GM12865 (cell line): ENCODE measurements around the gene GATB.

Experiments
- DNase-seq: peaks from one replicate; pipeline ENCODE4 v3.0.0; 2010; ENCODE audit warnings: low read depth
- H3K4me3 ChIP-seq: 2 replicates; pipeline ENCODE4 v1.5.1; 2011; ENCODE audit warnings: mild to moderate bottlenecking, low read depth, low read length, control low read depth
- CTCF ChIP-seq: IDR thresholded peaks from 2 replicates; pipeline ENCODE4 v1.5.1; 2011; ENCODE audit warnings: low read length, control low read depth, low read depth, inconsistent platforms; ENCODE audit not compliant: insufficient read depth; ENCODE audit errors: missing control alignments

GATB gene

GRCh38 chr4:151661873-151662272, 98.9 kb downstream of the GATB start:
- no peak overlapping the region for H3K4me3 ChIP-seq
- no peak for DNase-seq
- TF ChIP-seq CTCF, result no peak

- TF ChIP-seq CTCF, result no peak
- H3K4me3 ChIP-seq, result no peak overlapping the region
- no peak for DNase-seq
Measured at GRCh38 chr4:151660676-151661075, 100.1 kb downstream of the GATB start.

GRCh38 chr4:151659601-151660364, 101.0 kb downstream of the GATB start:
- no peak for DNase-seq
- H3K4me3 ChIP-seq, result no peak overlapping the region

GRCh38 chr4:151658959-151659600, 101.7 kb downstream of the GATB start:
- no peak for DNase-seq
- H3K4me3 ChIP-seq, result no peak overlapping the region
- no peak for TF ChIP-seq CTCF

More at GRCh38 chr4:151659601-151660364, 101.0 kb downstream of the GATB start:
- TF ChIP-seq CTCF, result no peak

- DNase-seq, result no peak
- no peak overlapping the region for H3K4me3 ChIP-seq
- TF ChIP-seq CTCF, result no peak
Measured at GRCh38 chr4:151657896-151658295, 102.9 kb downstream of the GATB start.

- no peak for TF ChIP-seq CTCF
- H3K4me3 ChIP-seq, result no peak overlapping the region
- no peak for DNase-seq
Measured at GRCh38 chr4:151656058-151656457, 104.7 kb downstream of the GATB start.
